Measurements from ENCODE around the gene COA3. TPM values are rescaled to one million over a fixed set of nuclear protein-coding genes. Genes with fewer than 3 reads are reported as not detected.

Gene COA3
- total RNA-seq, 2 donors from 2014 or later: 69.2 to 72.4 TPM

- peak; percentile 10 for ATAC-seq
- no peaks in the 10 kb centered on the region for H3K27me3 ChIP-seq
- H3K36me3 ChIP-seq (replicated peaks in 1 of 2; ENCODE audit: insufficient read depth in 1 of 2, low read depth in 2 of 2): peaks cover 0 to 4% of the 10 kb centered on the region in 2 donors
- DNase-seq: peak in 2 of 4 donors; percentile 29 to 32
- H3K27ac ChIP-seq: peak overlapping the region; percentile 69 to 91 (median 81)
- TF ChIP-seq CTCF (IDR thresholded peaks at IDR 0.05): no peak
- TF ChIP-seq POLR2A (IDR thresholded peaks at IDR 0.05): no peak
- WGBS, 2 donors: 14 to 15% methylated on average over 9 of the region's 9 CpGs
- H3K4me1 ChIP-seq: peaks cover 29% of the 10 kb centered on the region
- intact Hi-C loops (cut with DNase I): no loop called here
- H3K9me3 ChIP-seq: no peaks in the 10 kb centered on the region
- peak overlapping the region; percentile 75 to 98 for H3K4me3 ChIP-seq
Measured at GRCh38 chr17:42832213-42832933, 33.9 kb upstream of the COA3 start.

GRCh38 chr17:42830971-42831370, 32.5 kb upstream of the COA3 start:
- no peaks in the 10 kb centered on the region for H3K9me3 ChIP-seq
- DNase-seq (no peak), ATAC-seq (no peak)
- TF ChIP-seq CTCF (IDR thresholded peaks at IDR 0.05): no peak
- TF ChIP-seq POLR2A (IDR thresholded peaks at IDR 0.05): no peak
- no peaks in the 10 kb centered on the region for H3K27me3 ChIP-seq
- no peak overlapping the region for H3K27ac ChIP-seq
- H3K36me3 ChIP-seq (replicated peaks in 1 of 2; ENCODE audit: insufficient read depth in 1 of 2, low read depth in 2 of 2): no peaks in the 10 kb centered on the region
- peaks cover 29% of the 10 kb centered on the region for H3K4me1 ChIP-seq
- no peak overlapping the region for H3K4me3 ChIP-seq
- intact Hi-C loops (cut with DNase I): no loop called here

GRCh38 chr17:42827472-42827871, 29.0 kb upstream of the COA3 start:
- Histone ChIP-seq H3K9me3 (no peaks in the 10 kb centered on the region), H3K36me3 (replicated peaks in 1 of 2; ENCODE audit: insufficient read depth in 1 of 2, low read depth in 2 of 2) (no peaks in the 10 kb centered on the region), H3K27ac (no peak overlapping the region), H3K4me3 (no peak overlapping the region), H3K4me1 (peaks cover 23% of the 10 kb centered on the region), H3K27me3 (no peaks in the 10 kb centered on the region)
- ATAC-seq (no peak), DNase-seq (no peak)
- TF ChIP-seq POLR2A (IDR thresholded peaks at IDR 0.05): no peak
- no peak for TF ChIP-seq CTCF (IDR thresholded peaks at IDR 0.05)
- intact Hi-C loops (cut with DNase I): loop anchor here (10.0 kb wide), 1 partner anchor 103 kb away; no protein-coding TSS in a partner anchor
- WGBS, 2 donors: 72 to 94% methylated on average over 1 of the region's 1 CpG

GRCh38 chr17:42821176-42821575, 22.7 kb upstream of the COA3 start:
- Histone ChIP-seq H3K4me3 (no peak overlapping the region), H3K36me3 (replicated peaks in 1 of 2; ENCODE audit: insufficient read depth in 1 of 2, low read depth in 2 of 2) (peaks cover 21 to 31% of the 10 kb centered on the region in 2 donors), H3K4me1 (peaks cover 24% of the 10 kb centered on the region), H3K27ac (no peak overlapping the region), H3K9me3 (no peaks in the 10 kb centered on the region), H3K27me3 (no peaks in the 10 kb centered on the region)
- ATAC-seq (no peak), DNase-seq (no peak)
- 91 to 93% methylated on average over 7 of the region's 7 CpGs for WGBS, 2 donors
- intact Hi-C loops (cut with DNase I): loop anchor here (10.0 kb wide), 1 partner anchor 96 kb away; no protein-coding TSS in a partner anchor
- TF ChIP-seq POLR2A (IDR thresholded peaks at IDR 0.05) (no peak), CTCF (IDR thresholded peaks at IDR 0.05) (no peak)

All from body of pancreas (tissue), 4 donors.